ENCODE results near the gene RBCK1. TPM values are rescaled to one million over a fixed set of nuclear protein-coding genes. Genes with fewer than 3 reads are reported as not detected.

RBCK1 gene
- total and polyA plus RNA-seq, 2 donors (not counting 1 experiment from before 2014, with no cell fraction given): 128 to 135 TPM

DNA sequence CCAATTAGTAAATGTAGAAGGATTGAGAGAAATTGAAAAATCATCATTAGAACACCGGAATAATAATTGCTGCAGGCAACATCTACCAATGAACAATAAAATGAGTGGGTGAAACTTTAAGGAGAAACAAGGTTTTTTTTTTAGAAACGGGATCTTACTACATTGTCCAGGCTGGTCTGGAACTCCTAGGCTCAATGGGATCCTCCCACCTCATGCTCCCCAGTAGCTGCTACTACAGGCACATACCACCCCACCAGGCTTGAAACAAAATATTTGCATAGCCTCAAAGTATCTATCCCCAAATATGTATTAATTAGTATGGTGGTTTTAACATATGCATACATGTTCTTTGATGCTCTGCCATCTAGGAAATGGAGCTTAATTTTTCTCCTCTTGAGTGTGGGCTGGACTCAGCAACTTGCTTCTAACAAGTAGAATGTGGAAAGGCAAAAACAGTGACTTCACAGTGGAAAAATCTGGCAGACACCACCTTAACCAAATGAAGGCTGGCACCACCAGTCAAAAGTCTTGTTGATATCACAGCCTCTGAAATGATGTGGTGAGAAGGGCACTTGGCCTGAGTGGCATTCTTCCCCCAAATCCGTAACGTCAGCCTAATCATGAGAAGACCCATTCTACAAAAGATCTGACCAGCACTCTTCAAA is 49.1 kb upstream of the RBCK1 start:
- CTCF ChIA-PET: interaction anchor here (2.3 kb wide), 1 partner anchor 120 kb away, joined by 5 read pairs; no protein-coding TSS in a partner anchor
- Mint-ChIP-seq H3K4me1 (peaks cover 33% of the 10 kb centered on the region), H3K27ac (no peak overlapping the region), H3K9me3 (ENCODE audit: insufficient read depth) (no peaks in the 10 kb centered on the region), H3K27me3 (no peaks in the 10 kb centered on the region), H3K4me3 (no peak overlapping the region)
- Histone ChIP-seq H3K27me3 (replicated peaks in 1 of 4; ENCODE audit: control extremely low read depth in 1 of 4, control insufficient read depth in 3 of 4, insufficient read depth in 4 of 4, low read length in 3 of 4) (no peaks in the 10 kb centered on the region), H2AFZ (ENCODE audit: insufficient read depth, low read depth, low read length, poor library complexity, severe bottlenecking) (no peak overlapping the region), H3K36me3 (replicated peaks in 1 of 2; ENCODE audit: control extremely low read depth in 1 of 2, control insufficient read depth in 1 of 2, extremely low read depth in 1 of 2, insufficient read depth in 2 of 2, low read length in 1 of 2) (no peaks in the 10 kb centered on the region), H3K79me2 (ENCODE audit: control insufficient read depth, insufficient read depth, low read length) (no peaks in the 10 kb centered on the region), H3K4me1 (ENCODE audit: control insufficient read depth in 2 of 2, insufficient read depth in 2 of 2, low read length in 2 of 2) (peaks cover 20 to 33% of the 10 kb centered on the region in 2 donors), H3K9me3 (ENCODE audit: control extremely low read depth in 1 of 3, control insufficient read depth in 2 of 3, insufficient read depth in 1 of 3, low read length in 2 of 3) (no peaks in the 10 kb centered on the region), H4K20me1 (ENCODE audit: control insufficient read depth, insufficient read depth, low read length, poor library complexity, severe bottlenecking) (no peaks in the 10 kb centered on the region), H3K27ac (ENCODE audit: low read length in 2 of 2) (no peak overlapping the region), H3K4me3 (ENCODE audit: control extremely low read depth in 1 of 5, extremely low read depth in 1 of 5, insufficient read depth in 1 of 5, low read depth in 2 of 5, low read length in 4 of 5) (no peak overlapping the region), H3K4me2 (replicated peaks; ENCODE audit: low read depth, low read length, poor library complexity, severe bottlenecking) (no peak overlapping the region), H3K9ac (ENCODE audit: low read length) (no peak overlapping the region)
- intact Hi-C loops (cut with micrococcal nuclease): loop anchor here (10.0 kb wide), 1 partner anchor 376 kb away; no protein-coding TSS in a partner anchor
- no peak for TF ChIP-seq CTCF (IDR thresholded peaks at IDR 0.05)
- TF ChIP-seq EZH2 (IDR thresholded peaks at IDR 0.05; ENCODE audit: borderline replicate concordance, insufficient read depth, low read depth, low read length, poor library complexity, severe bottlenecking): no peak
- no peak for ATAC-seq (ENCODE audit: low read depth)
- POLR2A ChIA-PET: no interaction called here
- 92% methylated on average over 2 of the region's 4 CpGs for WGBS (ENCODE audit: insufficient coverage)
- DNase-seq: no peak

GRCh38 chr20:361561-361960 is 46.5 kb upstream of the RBCK1 start:
- H3K4me3 Mint-ChIP-seq: peak overlapping the region; percentile 72
- peak; percentile 55 for DNase-seq
- ATAC-seq (ENCODE audit: low read depth): peak; percentile 77
- Histone ChIP-seq H3K9ac (ENCODE audit: low read length) (peak overlapping the region; percentile 12), H3K4me1 (ENCODE audit: control insufficient read depth in 2 of 2, insufficient read depth in 2 of 2, low read length in 2 of 2) (peaks cover 17 to 26% of the 10 kb centered on the region in 2 donors), H3K4me3 (ENCODE audit: control extremely low read depth in 1 of 5, extremely low read depth in 1 of 5, insufficient read depth in 1 of 5, low read depth in 2 of 5, low read length in 4 of 5) (peak overlapping the region in 1 of 5 experiments; percentile 26), H3K36me3 (replicated peaks in 1 of 2; ENCODE audit: control extremely low read depth in 1 of 2, control insufficient read depth in 1 of 2, extremely low read depth in 1 of 2, insufficient read depth in 2 of 2, low read length in 1 of 2) (no peaks in the 10 kb centered on the region), H2AFZ (ENCODE audit: insufficient read depth, low read depth, low read length, poor library complexity, severe bottlenecking) (no peak overlapping the region), H3K9me3 (ENCODE audit: control extremely low read depth in 1 of 3, control insufficient read depth in 2 of 3, insufficient read depth in 1 of 3, low read length in 2 of 3) (no peaks in the 10 kb centered on the region), H4K20me1 (ENCODE audit: control insufficient read depth, insufficient read depth, low read length, poor library complexity, severe bottlenecking) (no peaks in the 10 kb centered on the region), H3K27me3 (replicated peaks in 1 of 4; ENCODE audit: control extremely low read depth in 1 of 4, control insufficient read depth in 3 of 4, insufficient read depth in 4 of 4, low read length in 3 of 4) (no peaks in the 10 kb centered on the region), H3K4me2 (replicated peaks; ENCODE audit: low read depth, low read length, poor library complexity, severe bottlenecking) (peak overlapping the region; percentile 43), H3K79me2 (ENCODE audit: control insufficient read depth, insufficient read depth, low read length) (no peaks in the 10 kb centered on the region), H3K27ac (ENCODE audit: low read length in 2 of 2) (no peak overlapping the region)
- peaks cover 30% of the 10 kb centered on the region for H3K4me1 Mint-ChIP-seq
- TF ChIP-seq EZH2 (IDR thresholded peaks at IDR 0.05; ENCODE audit: borderline replicate concordance, insufficient read depth, low read depth, low read length, poor library complexity, severe bottlenecking) (no peak), CTCF (IDR thresholded peaks at IDR 0.05) (no peak)
- intact Hi-C loops (cut with micrococcal nuclease): no loop called here
- ChIA-PET CTCF (interaction anchor here (0.9 to 3.0 kb wide), 3 partner anchors 10 to 116 kb away, joined by 3 to 24 read pairs (median 5); no protein-coding TSS in a partner anchor), POLR2A (interaction anchor here (1.0 to 1.5 kb wide), 2 partner anchors 19 to 37 kb away, joined by 4 to 5 read pairs; partner anchors contain the start of gene TRIB3)
- H3K27me3 Mint-ChIP-seq: no peaks in the 10 kb centered on the region
- no peak overlapping the region for H3K27ac Mint-ChIP-seq
- H3K9me3 Mint-ChIP-seq (ENCODE audit: insufficient read depth): no peaks in the 10 kb centered on the region
- 21% methylated on average over 3 of the region's 8 CpGs for WGBS (ENCODE audit: insufficient coverage)

Data from B cell (primary cell).